Tibial nerve (tissue), 4 donors: ENCODE measurements around the gene SLC25A47. TPM values are rescaled to one million over a fixed set of nuclear protein-coding genes. Genes with fewer than 3 reads are reported as not detected.
A peak's percentile ranks its signal among the peaks of the same experiment; 100 is the strongest.
"Not testable (repeated sequence)": the region's sequence is repeated elsewhere in the genome, so short reads cannot be mapped to it uniquely, and the experiment has no call there.

ENCODE experiments used
- DNase-seq, 2 donors: peaks; one replicate each; pipeline ENCODE4 v3.0.0-alpha.2; 2019; ENCODE audit warnings: low spot score in 2 of 2
- H3K27ac ChIP-seq, 4 donors: fragments of 200-600 bp; sonication (generic) in 3 of 4; one replicate each; pipeline ENCODE4 v1.5.1; 2017 to 2019; ENCODE audit warnings: mild to moderate bottlenecking in 1 of 4
- H3K27me3 ChIP-seq, 2 donors: fragments of 200-600 bp; sonication (generic) in 1 of 2; one replicate each; pipeline versions ENCODE4 v1.5.1 to v1.6.0; 2017 to 2019
- H3K36me3 ChIP-seq, 3 donors: fragments of 200-600 bp; sonication (generic); one replicate each; pipeline ENCODE4 v1.5.1; 2018 to 2019
- H3K4me1 ChIP-seq, 4 donors: fragments of 200-600 bp; sonication (generic) in 3 of 4; one replicate each; pipeline ENCODE4 v1.5.1; 2017 to 2019
- H3K4me3 ChIP-seq, 4 donors: fragments of 200-600 bp; sonication (generic) in 3 of 4; one replicate each; pipeline ENCODE4 v1.5.1; 2017 to 2019; ENCODE audit warnings: mild to moderate bottlenecking in 1 of 4, moderate library complexity in 1 of 4
- H3K9me3 ChIP-seq, 4 donors: fragments of 200-600 bp; sonication (generic) in 3 of 4; one replicate each; pipeline ENCODE4 v1.5.1; 2017 to 2019
- CTCF ChIP-seq, 5 experiments: fragments of 200-600 bp in 3 of 5; fragments of 450-650 bp in 2 of 5; sonication (generic) in 3 of 5; IDR thresholded peaks; one replicate each; pipeline ENCODE4 v1.5.1; 2016 to 2019; ENCODE audit warnings: antibody characterized with exemption in 5 of 5, mild to moderate bottlenecking in 3 of 5, moderate library complexity in 2 of 5
- EP300 ChIP-seq, 2 donors: sonication (generic); formaldehyde crosslinking; IDR thresholded peaks; one replicate each; pipeline ENCODE4 v1.6.1; 2017; ENCODE audit warnings: antibody characterized with exemption in 2 of 2, mild to moderate bottlenecking in 1 of 2
- POLR2A ChIP-seq, 2 donors: fragments of 450-650 bp; IDR thresholded peaks; one replicate each; pipeline ENCODE4 v1.6.1; 2017; ENCODE audit warnings: antibody characterized with exemption in 2 of 2, mild to moderate bottlenecking in 2 of 2, moderate library complexity in 2 of 2
- WGBS, 2 donors: methylation state at CpG; one replicate each; pipeline ENCODE4 v1.1.5; 2018; 5-methylcytosine and 5-hydroxymethylcytosine counted together
- total RNA-seq, 4 donors: library from RNA; depleted of rRNA; stranded (reverse); fragments of >200 nt; gene quantifications; one replicate each; pipeline ENCODE4 v1.1.0, GENCODE V29; 2016

SLC25A47 gene
- total RNA-seq, 4 donors from 2014 or later, result 2.5 TPM; not detected in 3

GRCh38 chr14:100287202-100287997, 35.7 kb upstream of the SLC25A47 start:
- H3K36me3 ChIP-seq, result peaks cover 0 to 29% (median 0%) of the 10 kb centered on the region in 3 donors
- peaks cover 0 to 56% (median 7%) of the 10 kb centered on the region in 4 donors for H3K4me1 ChIP-seq
- H3K27me3 ChIP-seq, result no peaks in the 10 kb centered on the region
- WGBS, 2 donors, result 63% methylated on average over 10 to 12 of the region's 12 CpGs
- no peak overlapping the region for H3K4me3 ChIP-seq
- DNase-seq, result no peak
- TF ChIP-seq POLR2A (IDR thresholded peaks at IDR 0.05) (no peak), EP300 (IDR thresholded peaks at IDR 0.05) (no peak), CTCF (IDR thresholded peaks at IDR 0.05) (no peak)
- H3K27ac ChIP-seq, result no peak overlapping the region
- no peaks in the 10 kb centered on the region for H3K9me3 ChIP-seq

GRCh38 chr14:100287998-100288295, 35.2 kb upstream of the SLC25A47 start:
- H3K9me3 ChIP-seq, H3K27me3 ChIP-seq, H3K27ac ChIP-seq, DNase-seq, H3K4me3 ChIP-seq: not testable (repeated sequence)
- 76 to 91% methylated on average over 4 to 8 of the region's 8 CpGs for WGBS, 2 donors
- H3K36me3 ChIP-seq, result peaks cover 0 to 34% (median 0%) of the 10 kb centered on the region in 3 donors
- peaks cover 0 to 56% (median 7%) of the 10 kb centered on the region in 4 donors for H3K4me1 ChIP-seq

GRCh38 chr14:100288382-100289185, 34.6 kb upstream of the SLC25A47 start:
- H3K27me3 ChIP-seq, result no peaks in the 10 kb centered on the region
- peaks cover 0 to 60% (median 7%) of the 10 kb centered on the region in 4 donors for H3K4me1 ChIP-seq
- H3K4me3 ChIP-seq, result no peak overlapping the region
- 76 to 77% methylated on average over 12 of the region's 12 CpGs for WGBS, 2 donors
- DNase-seq, result no peak
- peaks cover 0 to 38% (median 0%) of the 10 kb centered on the region in 3 donors for H3K36me3 ChIP-seq
- TF ChIP-seq EP300 (IDR thresholded peaks at IDR 0.05) (no peak), POLR2A (IDR thresholded peaks at IDR 0.05) (no peak), CTCF (IDR thresholded peaks at IDR 0.05) (no peak)
- peak overlapping the region in 1 of 4 donors; percentile 14 for H3K27ac ChIP-seq
- H3K9me3 ChIP-seq, result no peaks in the 10 kb centered on the region

- Histone ChIP-seq H3K27me3 (no peaks in the 10 kb centered on the region), H3K4me3 (no peak overlapping the region), H3K36me3 (peaks cover 0 to 38% (median 0%) of the 10 kb centered on the region in 3 donors), H3K27ac (peak overlapping the region in 2 of 4 donors; percentile 22 to 54), H3K9me3 (no peaks in the 10 kb centered on the region), H3K4me1 (peaks cover 0 to 67% (median 7%) of the 10 kb centered on the region in 4 donors)
- no peak for TF ChIP-seq CTCF (IDR thresholded peaks at IDR 0.05)
- no peak for TF ChIP-seq POLR2A (IDR thresholded peaks at IDR 0.05)
- TF ChIP-seq EP300 (IDR thresholded peaks at IDR 0.05), result no peak
- no peak for DNase-seq
- WGBS, 2 donors, result 52 to 60% methylated on average over 6 to 9 of the region's 9 CpGs
Measured at GRCh38 chr14:100289916-100290606, 33.1 kb upstream of the SLC25A47 start.

GRCh38 chr14:100290607-100291304, 32.4 kb upstream of the SLC25A47 start:
- TF ChIP-seq CTCF (IDR thresholded peaks at IDR 0.05) (no peak), POLR2A (IDR thresholded peaks at IDR 0.05) (no peak), EP300 (IDR thresholded peaks at IDR 0.05) (no peak)
- Histone ChIP-seq H3K36me3 (peaks cover 0 to 38% (median 0%) of the 10 kb centered on the region in 3 donors), H3K4me1 (peaks cover 0 to 71% (median 7%) of the 10 kb centered on the region in 4 donors), H3K9me3 (no peaks in the 10 kb centered on the region), H3K4me3 (no peak overlapping the region), H3K27ac (peak overlapping the region in 2 of 4 donors; percentile 22 to 54), H3K27me3 (no peaks in the 10 kb centered on the region)
- no peak for DNase-seq
- WGBS, 2 donors, result 45 to 70% methylated on average over 8 to 12 of the region's 12 CpGs
